ENCODE results near the gene CRADD.

Gene CRADD

DNA sequence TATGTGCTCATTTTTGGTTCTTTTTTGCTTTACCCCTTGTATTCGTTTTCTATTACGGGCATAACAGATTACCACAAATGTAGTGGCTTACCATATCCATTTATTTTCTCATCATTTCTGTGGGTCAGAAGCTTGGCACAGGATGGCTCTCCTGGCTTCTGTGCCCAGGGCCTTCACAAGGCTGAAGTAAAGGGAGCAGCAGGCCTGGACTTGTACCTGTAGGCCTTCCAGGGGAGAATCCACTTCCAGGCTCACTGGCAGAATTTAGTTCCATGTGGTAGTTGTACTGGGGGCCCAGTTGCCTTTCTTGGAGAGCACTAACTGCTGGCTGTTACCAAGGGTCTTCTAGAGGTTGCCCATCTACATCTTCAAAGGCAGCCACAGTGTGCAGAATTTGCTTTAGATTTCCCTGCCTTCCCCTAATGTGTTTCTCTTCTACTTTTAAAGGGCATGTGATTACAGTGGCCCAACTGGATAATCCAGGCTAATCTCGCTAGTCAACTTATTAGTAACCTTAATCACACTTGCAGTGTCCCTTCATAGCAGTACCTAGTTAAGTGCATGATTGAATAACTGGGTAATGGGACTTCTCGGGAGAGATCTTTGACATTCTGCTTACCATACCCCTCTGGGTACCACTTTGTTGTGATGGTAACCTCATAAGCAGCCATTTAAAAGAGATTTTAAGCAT lies 67.0 kb downstream of the CRADD start:
- TF ChIP-seq, protein P1, sequence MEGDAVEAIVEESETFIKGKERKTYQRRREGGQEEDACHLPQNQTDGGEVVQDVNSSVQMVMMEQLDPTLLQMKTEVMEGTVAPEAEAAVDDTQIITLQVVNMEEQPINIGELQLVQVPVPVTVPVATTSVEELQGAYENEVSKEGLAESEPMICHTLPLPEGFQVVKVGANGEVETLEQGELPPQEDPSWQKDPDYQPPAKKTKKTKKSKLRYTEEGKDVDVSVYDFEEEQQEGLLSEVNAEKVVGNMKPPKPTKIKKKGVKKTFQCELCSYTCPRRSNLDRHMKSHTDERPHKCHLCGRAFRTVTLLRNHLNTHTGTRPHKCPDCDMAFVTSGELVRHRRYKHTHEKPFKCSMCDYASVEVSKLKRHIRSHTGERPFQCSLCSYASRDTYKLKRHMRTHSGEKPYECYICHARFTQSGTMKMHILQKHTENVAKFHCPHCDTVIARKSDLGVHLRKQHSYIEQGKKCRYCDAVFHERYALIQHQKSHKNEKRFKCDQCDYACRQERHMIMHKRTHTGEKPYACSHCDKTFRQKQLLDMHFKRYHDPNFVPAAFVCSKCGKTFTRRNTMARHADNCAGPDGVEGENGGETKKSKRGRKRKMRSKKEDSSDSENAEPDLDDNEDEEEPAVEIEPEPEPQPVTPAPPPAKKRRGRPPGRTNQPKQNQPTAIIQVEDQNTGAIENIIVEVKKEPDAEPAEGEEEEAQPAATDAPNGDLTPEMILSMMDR (conservative IDR thresholded peaks at IDR 0.05), result no peak
- H3K27ac ChIP-seq, result peak overlapping the region; percentile 93

DNA sequence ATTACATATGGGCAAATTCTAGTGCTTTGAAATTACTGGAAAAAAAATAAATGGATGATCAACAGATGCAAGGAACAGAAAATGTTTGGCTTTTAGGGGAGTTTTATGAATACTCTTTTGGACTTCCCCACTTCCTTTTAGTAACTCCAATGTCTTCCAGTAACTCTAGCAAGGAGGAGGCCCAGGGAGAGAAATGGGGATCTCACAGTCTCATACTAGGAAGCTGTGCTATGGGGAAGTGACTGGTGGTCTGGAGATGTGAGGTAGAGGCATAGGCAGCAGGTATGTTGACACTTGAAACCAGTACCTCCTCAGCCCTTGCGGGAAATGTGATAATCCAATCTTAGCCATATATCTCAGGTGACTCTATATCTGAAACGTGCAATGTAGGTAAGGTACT lies 68.1 kb downstream of the CRADD start:
- TF ChIP-seq, protein P1 (conservative IDR thresholded peaks at IDR 0.05), result no peak
- no peak overlapping the region for H3K27ac ChIP-seq

DNA sequence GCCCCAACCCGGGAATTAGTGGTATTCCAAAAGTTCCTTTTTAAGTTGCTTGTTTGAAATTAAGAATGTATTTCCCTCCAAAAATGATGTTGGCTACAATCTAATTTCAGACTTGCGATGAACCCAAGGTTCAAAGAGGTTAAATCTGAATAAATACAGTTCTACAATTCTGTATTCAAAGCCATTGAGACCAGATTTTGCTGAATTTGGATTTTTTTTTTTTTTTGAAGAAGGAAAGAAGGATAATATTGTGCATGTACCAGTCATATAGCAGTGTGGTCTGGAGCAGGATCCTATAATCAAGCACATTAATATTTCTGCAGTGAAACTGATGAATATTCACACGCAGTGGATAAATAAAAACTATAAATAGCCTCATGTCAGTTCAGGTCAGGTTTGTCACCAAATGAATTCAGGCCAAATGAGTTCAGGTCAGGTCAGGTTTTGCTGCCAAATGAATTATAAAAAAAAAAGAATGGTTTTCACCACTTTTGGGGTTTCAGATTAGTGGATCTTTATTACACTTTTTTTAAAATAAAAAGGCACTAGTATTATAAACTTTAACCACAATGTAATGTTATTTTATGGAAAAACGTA lies 69.5 kb downstream of the CRADD start:
- TF ChIP-seq, protein P1 (conservative IDR thresholded peaks at IDR 0.05), result no peak
- H3K27ac ChIP-seq, result no peak overlapping the region

DNA sequence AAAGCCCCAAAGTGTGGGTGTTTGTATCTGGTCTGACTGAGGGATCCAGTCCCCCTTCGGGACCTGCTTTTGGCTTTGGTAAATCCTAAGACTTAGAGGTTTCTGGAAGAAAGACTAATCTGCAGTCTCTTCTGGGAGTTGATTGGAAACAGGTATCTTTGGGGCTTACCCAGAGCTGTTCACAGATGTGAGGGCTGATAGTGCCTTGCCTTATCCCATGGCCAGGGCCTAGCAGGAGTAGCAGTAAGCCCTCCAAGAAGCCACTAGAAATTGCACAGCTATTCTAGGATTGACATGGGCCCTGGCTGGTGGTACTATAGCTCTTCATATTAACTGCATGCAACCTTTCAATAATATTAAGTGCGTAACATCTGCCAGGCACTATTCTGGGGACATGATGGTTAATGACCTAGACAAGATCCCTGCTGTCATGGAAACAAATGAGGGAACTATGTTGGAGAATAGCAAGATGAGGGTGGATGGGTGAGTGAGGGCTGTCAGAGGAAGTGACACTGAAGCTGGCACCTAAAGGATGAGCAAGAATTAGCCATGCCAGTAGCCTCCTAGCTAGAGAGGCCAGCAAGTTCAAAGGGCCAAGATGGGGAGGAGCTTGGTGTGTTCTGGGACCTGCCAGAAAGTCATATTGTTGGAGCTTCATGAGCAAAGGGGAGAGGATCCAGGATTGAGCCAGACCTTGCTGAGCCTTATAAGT lies 71.7 kb downstream of the CRADD start:
- TF ChIP-seq, protein P1 (conservative IDR thresholded peaks at IDR 0.05), result no peak
- peak overlapping the region; percentile 9; the same call in 1 of the 2 replicates for H3K27ac ChIP-seq

DNA sequence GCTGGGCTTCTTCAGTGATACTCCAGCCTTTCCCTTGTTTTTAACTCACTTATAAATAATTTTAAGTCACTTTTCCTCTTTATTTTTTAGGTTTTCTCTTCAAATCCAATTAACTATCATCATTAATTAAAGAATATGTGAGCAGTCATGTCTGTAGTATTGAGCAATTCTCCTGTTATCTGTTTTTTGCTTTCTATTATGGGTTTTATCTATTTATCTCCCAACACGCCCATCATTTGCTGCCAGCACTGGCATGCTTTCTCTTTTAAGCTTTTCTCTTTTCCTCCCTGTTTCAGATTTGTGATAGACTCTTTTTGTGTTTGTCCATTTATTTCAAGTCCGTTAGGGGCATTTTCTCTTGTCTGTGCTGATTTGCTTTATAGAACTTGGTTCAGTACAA lies 72.3 kb downstream of the CRADD start:
- TF ChIP-seq, protein P1 (conservative IDR thresholded peaks at IDR 0.05), result no peak
- peak overlapping the region; percentile 9; the same call in 1 of the 2 replicates for H3K27ac ChIP-seq

DNA sequence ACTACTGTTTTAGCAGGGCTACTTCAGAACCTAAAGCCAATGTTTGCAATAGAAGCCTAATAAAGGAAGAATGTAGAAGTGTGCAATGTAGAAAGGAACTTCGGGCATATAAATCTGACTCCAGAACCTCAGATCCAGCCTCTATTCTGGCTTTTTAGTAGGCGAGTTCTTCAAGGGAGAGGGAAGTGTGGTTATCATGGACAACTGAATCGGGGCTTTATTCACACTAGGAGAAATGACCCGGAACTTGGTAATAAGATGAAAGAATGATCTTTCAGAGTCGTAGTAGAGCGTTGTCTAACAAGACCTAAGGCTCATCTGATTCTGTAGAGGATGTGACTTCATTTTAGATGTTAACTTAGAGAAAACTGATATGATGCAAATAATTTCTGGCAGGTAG lies 72.9 kb downstream of the CRADD start:
- TF ChIP-seq, protein P1 (conservative IDR thresholded peaks at IDR 0.05), result no peak
- H3K27ac ChIP-seq, result peak overlapping the region; percentile 9; the same call in 1 of the 2 replicates

DNA sequence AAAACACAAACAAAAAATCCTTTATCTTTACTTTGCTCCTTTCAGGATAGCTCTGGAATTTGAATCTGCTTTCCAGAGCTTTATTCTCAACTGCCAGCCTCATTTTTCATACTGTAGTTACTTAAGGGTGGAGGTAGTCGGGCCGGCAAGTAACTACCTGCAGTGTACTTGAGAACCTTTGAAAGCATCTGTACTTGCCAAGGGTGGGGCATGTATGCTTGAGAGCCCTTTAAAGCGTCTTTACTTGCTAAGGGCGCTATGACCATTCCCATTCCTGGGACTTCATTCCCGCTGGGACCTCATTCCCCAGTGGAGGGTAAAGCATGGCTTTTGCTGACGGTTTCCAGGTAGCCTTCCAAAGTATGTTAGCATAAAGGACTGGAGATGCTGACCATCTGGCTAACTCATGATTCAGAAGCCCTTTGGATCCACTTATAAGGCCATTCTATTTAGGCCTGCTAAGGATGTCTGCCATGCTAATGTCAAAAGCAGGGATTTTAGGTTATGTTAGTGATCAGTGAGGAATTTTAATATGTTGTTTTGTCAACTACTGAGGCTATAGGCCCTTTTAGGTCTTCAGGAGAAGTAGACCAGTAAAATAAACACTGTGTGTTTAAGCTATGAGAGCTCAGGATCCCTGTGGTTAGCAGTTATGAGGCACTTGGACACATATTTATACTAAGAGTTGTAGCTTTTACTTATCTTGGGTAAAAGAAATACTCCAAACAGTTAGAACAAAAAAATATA lies 74.9 kb downstream of the CRADD start:
- TF ChIP-seq, protein P1 (conservative IDR thresholded peaks at IDR 0.05), result no peak
- peak overlapping the region; percentile 10; the same call in 1 of the 2 replicates for H3K27ac ChIP-seq

All from VCaP (cell line).